Measurements from ENCODE around the gene MAOB.

Gene MAOB

DNA sequence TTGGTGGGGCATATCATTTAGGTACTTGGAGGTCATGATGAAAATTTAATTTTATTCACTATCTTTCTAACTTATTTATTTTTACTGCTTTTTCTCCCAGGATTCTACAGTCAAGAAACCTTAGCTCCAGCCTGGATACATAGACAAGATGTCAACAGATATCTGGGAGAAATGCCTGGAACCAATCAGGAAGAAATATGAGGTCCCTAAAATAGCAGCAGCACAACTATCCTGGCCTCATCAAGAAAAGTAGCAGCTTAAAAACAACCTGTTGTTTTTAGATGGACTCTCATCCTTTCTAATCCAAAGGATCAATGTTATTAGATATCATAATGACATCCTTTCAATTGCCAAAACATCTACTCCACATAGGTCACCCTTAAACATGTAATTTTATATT lies 54.5 kb downstream of the MAOB start:
- no peaks in the 10 kb centered on the region for H3K27me3 ChIP-seq
- no peaks in the 10 kb centered on the region for H3K36me3 ChIP-seq
- H3K27ac ChIP-seq = no peak overlapping the region
- H3K9me3 ChIP-seq = no peaks in the 10 kb centered on the region
- H3K4me3 ChIP-seq = no peak overlapping the region
- H3K4me1 ChIP-seq = no peaks in the 10 kb centered on the region
- DNase-seq = no peak
- intact Hi-C loops (cut with DNase I; ENCODE audit: low total_unique reads) = no loop called here
- TF ChIP-seq, protein P1, sequence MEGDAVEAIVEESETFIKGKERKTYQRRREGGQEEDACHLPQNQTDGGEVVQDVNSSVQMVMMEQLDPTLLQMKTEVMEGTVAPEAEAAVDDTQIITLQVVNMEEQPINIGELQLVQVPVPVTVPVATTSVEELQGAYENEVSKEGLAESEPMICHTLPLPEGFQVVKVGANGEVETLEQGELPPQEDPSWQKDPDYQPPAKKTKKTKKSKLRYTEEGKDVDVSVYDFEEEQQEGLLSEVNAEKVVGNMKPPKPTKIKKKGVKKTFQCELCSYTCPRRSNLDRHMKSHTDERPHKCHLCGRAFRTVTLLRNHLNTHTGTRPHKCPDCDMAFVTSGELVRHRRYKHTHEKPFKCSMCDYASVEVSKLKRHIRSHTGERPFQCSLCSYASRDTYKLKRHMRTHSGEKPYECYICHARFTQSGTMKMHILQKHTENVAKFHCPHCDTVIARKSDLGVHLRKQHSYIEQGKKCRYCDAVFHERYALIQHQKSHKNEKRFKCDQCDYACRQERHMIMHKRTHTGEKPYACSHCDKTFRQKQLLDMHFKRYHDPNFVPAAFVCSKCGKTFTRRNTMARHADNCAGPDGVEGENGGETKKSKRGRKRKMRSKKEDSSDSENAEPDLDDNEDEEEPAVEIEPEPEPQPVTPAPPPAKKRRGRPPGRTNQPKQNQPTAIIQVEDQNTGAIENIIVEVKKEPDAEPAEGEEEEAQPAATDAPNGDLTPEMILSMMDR (IDR thresholded peaks at IDR 0.05) = no peak

DNA sequence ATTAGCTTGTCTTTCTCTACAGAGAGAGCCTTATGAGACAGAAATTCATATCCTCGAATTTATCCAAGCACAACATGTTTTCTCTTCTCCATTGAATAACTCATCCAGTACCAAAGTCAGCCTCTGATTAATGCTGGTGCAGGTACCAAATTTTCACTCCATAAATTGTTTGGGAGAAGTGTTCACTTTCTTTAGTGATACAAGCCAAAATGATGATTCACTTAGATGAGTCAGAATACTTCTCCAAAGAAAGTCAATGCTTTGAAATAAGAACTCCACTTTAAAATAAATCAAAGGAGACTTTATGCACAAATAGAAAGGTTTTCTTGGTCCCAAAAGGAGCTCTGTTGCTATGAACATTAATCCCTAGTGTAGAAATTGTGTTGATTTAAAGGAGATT lies 60.2 kb downstream of the MAOB start:
- Histone ChIP-seq H3K27me3 (no peaks in the 10 kb centered on the region), H3K9me3 (no peaks in the 10 kb centered on the region), H3K27ac (peak overlapping the region in 1 of 2 donors; percentile 28), H3K4me1 (peaks cover 0 to 9% (median 0%) of the 10 kb centered on the region in 4 donors), H3K4me3 (no peak overlapping the region), H3K36me3 (no peaks in the 10 kb centered on the region)
- TF ChIP-seq, protein P1 (IDR thresholded peaks at IDR 0.05) = no peak
- intact Hi-C loops (cut with DNase I; ENCODE audit: low total_unique reads) = no loop called here
- no peak for DNase-seq

DNA sequence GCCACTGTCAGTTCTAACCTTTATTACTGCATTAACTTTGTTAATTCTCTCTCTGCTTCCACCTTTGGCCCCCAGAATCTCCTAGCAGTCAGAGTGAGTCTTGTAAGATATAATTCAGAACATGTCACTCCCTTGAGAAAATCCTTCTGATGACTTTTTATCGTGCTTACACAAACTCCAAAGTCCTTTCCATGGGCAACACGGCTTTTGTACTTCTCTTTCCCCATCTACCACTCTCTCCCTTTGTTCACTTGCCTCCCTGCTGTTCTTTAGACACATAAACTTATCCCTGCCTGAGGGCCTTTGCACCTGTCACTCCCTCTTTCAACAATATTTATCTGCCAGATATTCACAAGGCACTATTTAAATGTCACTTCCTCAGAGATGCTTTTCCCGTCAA lies 64.8 kb downstream of the MAOB start:
- Histone ChIP-seq H3K27me3 (no peaks in the 10 kb centered on the region), H3K4me3 (no peak overlapping the region)
- TF ChIP-seq, protein P1 (IDR thresholded peaks at IDR 0.05) = no peak

DNA sequence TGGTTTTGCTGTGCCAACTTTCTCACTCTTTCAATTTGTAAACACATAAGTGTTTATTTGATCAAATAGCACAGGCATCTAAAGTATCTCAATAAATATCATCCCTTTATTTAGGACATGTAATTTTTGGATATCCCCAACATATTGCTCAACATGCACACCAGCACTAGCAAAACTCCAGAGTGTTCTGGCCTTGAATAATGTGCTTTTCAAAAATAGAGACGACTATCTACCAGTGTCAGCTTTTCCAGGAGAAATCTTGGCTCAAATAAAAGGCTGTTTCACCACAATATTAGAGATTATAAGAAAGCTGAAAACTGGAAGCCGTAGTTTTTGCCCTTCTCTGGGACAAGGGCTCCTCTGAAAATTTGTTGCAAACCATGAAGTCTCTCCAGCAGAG lies 67.0 kb downstream of the MAOB start:
- Histone ChIP-seq H3K27ac (peak overlapping the region; percentile 25 to 35), H3K36me3 (no peaks in the 10 kb centered on the region), H3K4me1 (peaks cover 0 to 24% (median 0%) of the 10 kb centered on the region in 4 donors), H3K27me3 (no peaks in the 10 kb centered on the region), H3K9me3 (no peaks in the 10 kb centered on the region), H3K4me3 (no peak overlapping the region)
- intact Hi-C loops (cut with DNase I; ENCODE audit: low total_unique reads) = no loop called here
- no peak for DNase-seq
- TF ChIP-seq, protein P1 (IDR thresholded peaks at IDR 0.05) = no peak

More for the DNA sequence above, 64.8 kb downstream of the MAOB start:
- DNase-seq = no peak
- no peaks in the 10 kb centered on the region for H3K36me3 ChIP-seq
- H3K27ac ChIP-seq = no peak overlapping the region
- intact Hi-C loops (cut with DNase I; ENCODE audit: low total_unique reads) = no loop called here
- no peaks in the 10 kb centered on the region for H3K9me3 ChIP-seq
- H3K4me1 ChIP-seq = peaks cover 0 to 33% (median 0%) of the 10 kb centered on the region in 4 donors

GRCh38 chrX:43813898-43814297 lies 68.4 kb downstream of the MAOB start:
- Histone ChIP-seq H3K4me3 (no peak overlapping the region), H3K9me3 (no peaks in the 10 kb centered on the region), H3K36me3 (no peaks in the 10 kb centered on the region), H3K27me3 (no peaks in the 10 kb centered on the region), H3K4me1 (peaks cover 0 to 32% (median 3%) of the 10 kb centered on the region in 4 donors), H3K27ac (no peak overlapping the region)
- no peak for DNase-seq
- TF ChIP-seq, protein P1 (IDR thresholded peaks at IDR 0.05) = no peak
- intact Hi-C loops (cut with DNase I; ENCODE audit: low total_unique reads) = no loop called here

DNA sequence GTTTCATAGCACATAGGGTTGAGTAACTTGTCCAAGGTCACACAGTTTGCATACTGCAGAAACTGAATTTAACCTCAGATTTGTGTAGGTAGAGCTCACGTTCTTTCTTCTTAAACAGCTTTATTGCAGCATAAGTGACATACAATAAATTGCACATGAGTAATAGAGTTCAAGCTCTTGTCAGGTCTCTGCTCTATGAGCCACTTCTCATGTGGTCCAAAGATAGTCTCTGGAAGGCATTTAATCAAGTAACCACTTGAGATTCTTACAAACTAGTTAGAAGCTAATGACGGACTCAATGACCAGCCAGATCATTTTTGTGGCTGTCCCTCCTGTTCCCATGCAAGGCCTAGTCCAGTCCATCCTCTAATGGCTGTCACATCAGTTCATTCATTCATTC lies 68.9 kb downstream of the MAOB start:
- H3K4me3 ChIP-seq = no peak overlapping the region
- intact Hi-C loops (cut with DNase I; ENCODE audit: low total_unique reads) = no loop called here
- H3K9me3 ChIP-seq = no peaks in the 10 kb centered on the region
- no peak overlapping the region for H3K27ac ChIP-seq
- DNase-seq = no peak
- H3K36me3 ChIP-seq = no peaks in the 10 kb centered on the region
- H3K27me3 ChIP-seq = no peaks in the 10 kb centered on the region
- TF ChIP-seq, protein P1 (IDR thresholded peaks at IDR 0.05) = no peak
- H3K4me1 ChIP-seq = peaks cover 0 to 36% (median 6%) of the 10 kb centered on the region in 4 donors

Measured in tibial artery (tissue), 4 donors.